GM12892 (cell line): ENCODE data around the gene PCCB.

Experiments used
- POLR2A ChIP-seq: IDR thresholded peaks from 2 replicates; pipeline ENCODE4 v1.6.1; 2011; ENCODE audit warnings: low read depth, low read length, control low read depth
- POLR2AphosphoS5 ChIP-seq: IDR thresholded peaks from 2 replicates; pipeline ENCODE4 v1.6.1; 2011; ENCODE audit warnings: low read depth, low read length, control low read depth

- no peak for TF ChIP-seq POLR2A
- TF ChIP-seq POLR2AphosphoS5, result no peak
These were observed 93.3 kb downstream of the PCCB start for GRCh38 chr3:136343446-136343845.
